Mucosa of rectum (tissue), 2 donors: ENCODE measurements around the gene ARF3.

Experiments used
- H3K27ac ChIP-seq, 2 donors: one replicate each; pipeline ENCODE4 v1.7.0; 2013; ENCODE audit warnings: inconsistent platforms in 2 of 2, low read depth in 2 of 2, low read length in 2 of 2
- H3K27me3 ChIP-seq, 2 donors: one replicate each; pipeline ENCODE4 v1.7.0; 2013; ENCODE audit warnings: low read length in 2 of 2; ENCODE audit not compliant: control insufficient read depth in 2 of 2, insufficient read depth in 2 of 2
- H3K36me3 ChIP-seq, 2 donors: one replicate each; pipeline ENCODE4 v1.7.0; 2013; ENCODE audit warnings: low read length in 2 of 2; ENCODE audit not compliant: control insufficient read depth in 2 of 2, insufficient read depth in 2 of 2
- H3K4me1 ChIP-seq, 2 donors: one replicate each; pipeline ENCODE4 v1.7.0; 2013; ENCODE audit warnings: low read length in 2 of 2, mild to moderate bottlenecking in 1 of 2; ENCODE audit not compliant: control insufficient read depth in 2 of 2, insufficient read depth in 2 of 2
- H3K4me3 ChIP-seq, 2 donors: one replicate each; pipeline ENCODE4 v1.7.0; 2013; ENCODE audit warnings: low read length in 2 of 2
- H3K9ac ChIP-seq, 2 donors: one replicate each; pipeline ENCODE4 v1.7.0; 2013; ENCODE audit warnings: low read length in 2 of 2, low read depth in 1 of 2, mild to moderate bottlenecking in 1 of 2
- H3K9me3 ChIP-seq, 2 donors: one replicate each; pipeline ENCODE4 v1.7.0; 2013; ENCODE audit warnings: low read length in 2 of 2; ENCODE audit not compliant: control insufficient read depth in 2 of 2
- donor health status: healthy.
- donor health status: Normal muscosa, but diverticular disease.

ARF3 gene

GRCh38 chr12:48981757-48982157 is 24.5 kb upstream of the ARF3 start:
- Histone ChIP-seq H3K27me3 (peaks cover 63 to 72% of the 10 kb centered on the region in 2 donors), H3K27ac (no peak overlapping the region), H3K36me3 (no peaks in the 10 kb centered on the region), H3K4me1 (peaks cover 36 to 45% of the 10 kb centered on the region in 2 donors), H3K4me3 (peak overlapping the region in 1 of 2 donors; percentile 58), H3K9ac (no peak overlapping the region), H3K9me3 (peaks cover 0 to 2% of the 10 kb centered on the region in 2 donors)

DNA sequence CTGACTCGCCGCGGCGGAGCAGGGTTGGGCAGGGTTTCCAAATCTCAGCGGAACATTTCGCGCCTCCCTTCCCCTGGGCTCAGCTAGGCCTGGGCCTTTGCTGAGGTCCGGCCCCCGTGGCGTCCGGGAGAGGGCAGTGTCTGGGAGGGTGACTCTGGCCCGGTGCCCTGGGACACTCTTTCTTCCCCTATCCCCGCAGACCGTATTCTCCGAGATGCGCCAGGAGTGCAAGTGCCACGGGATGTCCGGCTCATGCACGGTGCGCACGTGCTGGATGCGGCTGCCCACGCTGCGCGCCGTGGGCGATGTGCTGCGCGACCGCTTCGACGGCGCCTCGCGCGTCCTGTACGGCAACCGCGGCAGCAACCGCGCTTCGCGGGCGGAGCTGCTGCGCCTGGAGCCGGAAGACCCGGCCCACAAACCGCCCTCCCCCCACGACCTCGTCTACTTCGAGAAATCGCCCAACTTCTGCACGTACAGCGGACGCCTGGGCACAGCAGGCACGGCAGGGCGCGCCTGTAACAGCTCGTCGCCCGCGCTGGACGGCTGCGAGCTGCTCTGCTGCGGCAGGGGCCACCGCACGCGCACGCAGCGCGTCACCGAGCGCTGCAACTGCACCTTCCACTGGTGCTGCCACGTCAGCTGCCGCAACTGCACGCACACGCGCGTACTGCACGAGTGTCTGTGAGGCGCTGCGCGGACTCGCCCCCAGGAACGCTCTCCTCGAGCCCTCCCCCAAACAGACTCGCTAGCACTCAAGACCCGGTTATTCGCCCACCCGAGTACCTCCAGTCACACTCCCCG is 23.9 kb upstream of the ARF3 start:
- Histone ChIP-seq H3K27me3 (peaks cover 63 to 73% of the 10 kb centered on the region in 2 donors), H3K4me3 (peak overlapping the region; percentile 46 to 58), H3K36me3 (no peaks in the 10 kb centered on the region), H3K4me1 (peaks cover 36 to 45% of the 10 kb centered on the region in 2 donors), H3K9me3 (peaks cover 0 to 2% of the 10 kb centered on the region in 2 donors), H3K27ac (no peak overlapping the region), H3K9ac (no peak overlapping the region)

- Histone ChIP-seq H3K4me3 (peak overlapping the region; percentile 46 to 58), H3K27me3 (peaks cover 66 to 75% of the 10 kb centered on the region in 2 donors), H3K36me3 (no peaks in the 10 kb centered on the region), H3K9ac (peak overlapping the region in 1 of 2 donors; percentile 24), H3K9me3 (peaks cover 0 to 2% of the 10 kb centered on the region in 2 donors), H3K27ac (no peak overlapping the region), H3K4me1 (peaks cover 33 to 38% of the 10 kb centered on the region in 2 donors)
These were observed 23.2 kb upstream of the ARF3 start for GRCh38 chr12:48980389-48980952.

DNA sequence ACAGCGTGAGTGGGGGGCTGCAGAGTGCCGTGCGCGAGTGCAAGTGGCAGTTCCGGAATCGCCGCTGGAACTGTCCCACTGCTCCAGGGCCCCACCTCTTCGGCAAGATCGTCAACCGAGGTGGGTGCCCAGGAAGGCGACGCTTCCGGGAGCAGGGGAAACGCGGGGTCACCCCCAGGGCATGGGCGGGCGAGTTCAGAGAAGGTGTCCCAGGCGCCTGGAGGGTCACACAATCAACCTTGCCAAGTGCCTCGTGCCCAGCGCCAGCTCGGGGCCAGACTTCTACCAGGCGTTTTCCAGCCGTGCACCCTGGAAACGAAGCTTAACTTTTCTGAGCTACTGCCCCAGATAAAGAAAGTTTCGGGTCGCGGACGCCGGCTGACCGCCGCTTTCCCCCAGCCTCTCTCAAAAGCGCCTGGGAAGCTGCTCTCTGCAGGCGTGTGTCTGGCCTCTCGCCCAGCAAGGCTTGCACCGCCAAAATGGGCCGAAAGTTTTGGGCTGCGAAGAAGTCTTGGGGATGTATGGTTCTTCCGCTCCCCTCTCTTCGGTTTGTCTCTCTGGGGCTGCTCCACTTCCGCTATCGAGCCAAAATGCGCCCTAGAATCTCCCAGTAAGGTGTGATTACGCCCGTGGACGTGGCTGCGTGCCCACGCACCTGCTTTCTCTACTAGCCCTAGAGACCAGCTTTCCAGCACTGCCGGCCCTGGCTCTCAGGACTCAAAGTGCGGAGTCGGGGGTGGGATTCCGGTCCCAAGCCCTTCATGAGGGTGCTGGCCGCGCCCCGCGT is 22.5 kb upstream of the ARF3 start:
- Histone ChIP-seq H3K27ac (no peak overlapping the region), H3K4me1 (peaks cover 33 to 36% of the 10 kb centered on the region in 2 donors), H3K9me3 (peaks cover 0 to 2% of the 10 kb centered on the region in 2 donors), H3K27me3 (peaks cover 63 to 78% of the 10 kb centered on the region in 2 donors), H3K9ac (peak overlapping the region in 1 of 2 donors; percentile 24), H3K36me3 (no peaks in the 10 kb centered on the region), H3K4me3 (peak overlapping the region; percentile 50 to 58)

- no peak overlapping the region for H3K27ac ChIP-seq
- H3K4me1 ChIP-seq = peaks cover 33 to 36% of the 10 kb centered on the region in 2 donors
These were observed 21.7 kb upstream of the ARF3 start for GRCh38 chr12:48978741-48979601.

DNA sequence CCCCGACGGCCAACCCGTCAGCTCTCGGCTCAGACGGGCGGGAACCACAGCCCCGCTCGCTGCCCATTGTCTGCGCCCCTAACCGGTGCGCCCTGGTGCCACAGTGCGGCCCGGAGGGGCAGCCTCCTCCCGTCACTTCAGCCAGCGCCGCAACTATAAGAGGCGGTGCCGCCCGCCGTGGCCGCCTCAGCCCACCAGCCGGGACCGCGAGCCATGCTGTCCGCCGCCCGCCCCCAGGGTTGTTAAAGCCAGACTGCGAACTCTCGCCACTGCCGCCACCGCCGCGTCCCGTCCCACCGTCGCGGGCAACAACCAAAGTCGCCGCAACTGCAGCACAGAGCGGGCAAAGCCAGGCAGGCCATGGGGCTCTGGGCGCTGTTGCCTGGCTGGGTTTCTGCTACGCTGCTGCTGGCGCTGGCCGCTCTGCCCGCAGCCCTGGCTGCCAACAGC is 21.0 kb upstream of the ARF3 start, which contains the start of gene WNT1:
WNT1 (plus strand) TSS at position 32 of the 450 bp plus-strand sequence; CDS start at position 361, 329 bp downstream.
- H3K4me1 ChIP-seq = peaks cover 33 to 36% of the 10 kb centered on the region in 2 donors
- no peak within 1 kb of the TSS for H3K27ac ChIP-seq
- H3K9ac ChIP-seq = peak within 1 kb of the TSS in 1 of 2 donors; percentile 15
- peaks cover 0 to 2% of the 10 kb centered on the region in 2 donors for H3K9me3 ChIP-seq
- H3K36me3 ChIP-seq = no peaks in the 10 kb centered on the region
- peak within 1 kb of the TSS; percentile 50 to 58 for H3K4me3 ChIP-seq
- H3K27me3 ChIP-seq = peaks cover 67 to 75% of the 10 kb centered on the region in 2 donors

More at GRCh38 chr12:48978741-48979601, 21.7 kb upstream of the ARF3 start:
- Histone ChIP-seq H3K27me3 (peaks cover 64 to 75% of the 10 kb centered on the region in 2 donors), H3K36me3 (no peaks in the 10 kb centered on the region), H3K9ac (peak overlapping the region in 1 of 2 donors; percentile 15), H3K4me3 (peak overlapping the region; percentile 50 to 58), H3K9me3 (peaks cover 0 to 2% of the 10 kb centered on the region in 2 donors)

DNA sequence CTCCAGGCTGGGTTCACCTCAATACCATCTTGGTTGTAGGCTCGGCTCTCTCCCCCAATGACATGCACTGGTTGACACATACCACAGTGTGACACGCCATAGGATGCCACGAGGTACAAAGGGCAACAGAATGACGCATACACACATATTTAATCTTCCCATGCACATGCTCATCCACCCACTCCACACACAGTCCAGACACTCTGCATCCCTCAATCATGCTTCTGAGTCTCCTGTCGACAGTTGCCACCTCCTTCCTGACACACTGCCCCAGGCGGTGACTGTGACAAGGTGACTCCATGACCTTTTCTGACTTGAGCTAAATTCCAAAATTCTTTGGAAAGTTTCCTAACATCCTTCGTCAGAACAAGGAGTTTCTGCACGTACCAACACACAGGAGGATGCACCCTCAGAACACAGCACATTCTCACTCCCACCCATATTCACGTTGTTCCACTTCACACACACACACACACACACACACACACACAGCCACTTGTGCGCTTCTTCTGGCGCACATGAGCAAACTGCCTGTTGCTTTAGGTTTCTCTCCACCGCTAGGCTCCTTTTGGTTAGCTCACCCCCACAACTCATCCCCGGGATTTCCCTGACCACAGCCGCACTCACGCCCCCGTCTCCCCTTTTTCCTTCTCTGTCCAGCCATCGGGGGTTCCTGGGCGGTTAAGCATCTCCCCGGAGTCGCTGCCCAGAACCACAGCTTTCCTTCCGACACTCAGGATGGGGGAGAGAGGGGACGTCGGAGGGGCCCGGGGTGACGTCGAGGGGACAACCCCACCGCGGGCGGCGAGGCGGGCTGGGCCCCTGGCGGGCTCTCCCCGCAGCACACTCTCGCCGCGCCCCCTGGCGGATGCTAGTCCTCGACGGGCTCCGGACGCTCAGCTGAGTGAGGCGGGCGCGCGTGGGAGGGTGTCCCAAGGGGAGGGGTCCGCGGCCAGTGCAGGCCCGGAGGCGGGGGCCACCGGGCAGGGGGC is 20.3 kb upstream of the ARF3 start:
- peaks cover 0 to 2% of the 10 kb centered on the region in 2 donors for H3K9me3 ChIP-seq
- H3K27me3 ChIP-seq = peaks cover 70 to 81% of the 10 kb centered on the region in 2 donors
- H3K4me3 ChIP-seq = peak overlapping the region in 1 of 2 donors; percentile 7
- peaks cover 33 to 36% of the 10 kb centered on the region in 2 donors for H3K4me1 ChIP-seq
- no peak overlapping the region for H3K27ac ChIP-seq
- H3K36me3 ChIP-seq = no peaks in the 10 kb centered on the region
- H3K9ac ChIP-seq = no peak overlapping the region

GRCh38 chr12:48973941-48974673 is 16.8 kb upstream of the ARF3 start:
- H3K27ac ChIP-seq = no peak overlapping the region
- peaks cover 28 to 35% of the 10 kb centered on the region in 2 donors for H3K4me1 ChIP-seq
- peaks cover 0 to 2% of the 10 kb centered on the region in 2 donors for H3K9me3 ChIP-seq
- no peak overlapping the region for H3K9ac ChIP-seq
- H3K27me3 ChIP-seq = peaks cover 61 to 75% of the 10 kb centered on the region in 2 donors
- H3K4me3 ChIP-seq = no peak overlapping the region
- no peaks in the 10 kb centered on the region for H3K36me3 ChIP-seq
